HG02798 (cell line): Measurements from ENCODE around the gene APOL4.
"Not testable (repeated sequence)": the region's sequence is repeated elsewhere in the genome, so short reads cannot be mapped to it uniquely, and the experiment has no call there.

Experiments used
- ATAC-seq: cut with Tn5 transposase; IDR thresholded peaks from one replicate; pipeline ENCODE4 v1.9.1; 2021; ENCODE audit warnings: mild to moderate bottlenecking; ENCODE audit not compliant: unreplicated experiment, poor library complexity

The APOL4 gene

GRCh38 chr22:36232715-36233401 lies 31.2 kb upstream of the APOL4 start:
- no peak for ATAC-seq

- not testable (repeated sequence) for ATAC-seq
These were observed 29.4 kb upstream of the APOL4 start for GRCh38 chr22:36231051-36231450.

GRCh38 chr22:36229649-36230048 lies 28.0 kb upstream of the APOL4 start:
- not testable (repeated sequence) for ATAC-seq

- no peak for ATAC-seq
These were observed 27.3 kb upstream of the APOL4 start for GRCh38 chr22:36228944-36229343.

- ATAC-seq, result not testable (repeated sequence)
These were observed 26.8 kb upstream of the APOL4 start for GRCh38 chr22:36228369-36228768.

GRCh38 chr22:36227806-36228205 lies 26.2 kb upstream of the APOL4 start:
- ATAC-seq, result no peak

GRCh38 chr22:36227396-36227795 lies 25.8 kb upstream of the APOL4 start:
- no peak for ATAC-seq

- ATAC-seq, result no peak
These were observed 24.6 kb upstream of the APOL4 start for GRCh38 chr22:36226189-36226588.

GRCh38 chr22:36225333-36225922 lies 23.8 kb upstream of the APOL4 start:
- no peak for ATAC-seq

- ATAC-seq, result no peak
These were observed 22.6 kb upstream of the APOL4 start for GRCh38 chr22:36224245-36224644.

- ATAC-seq, result no peak
These were observed 21.9 kb upstream of the APOL4 start for GRCh38 chr22:36223504-36223903.

- no peak for ATAC-seq
These were observed 21.4 kb upstream of the APOL4 start for GRCh38 chr22:36222887-36223450.

GRCh38 chr22:36221799-36222751 lies 20.5 kb upstream of the APOL4 start:
- no peak for ATAC-seq

GRCh38 chr22:36220451-36220921 lies 18.9 kb upstream of the APOL4 start:
- no peak for ATAC-seq

- no peak for ATAC-seq
These were observed 17.1 kb upstream of the APOL4 start for GRCh38 chr22:36218648-36219193.

- ATAC-seq, result no peak
These were observed 14.4 kb upstream of the APOL4 start for GRCh38 chr22:36215981-36216380.

GRCh38 chr22:36213586-36213985 lies 12.0 kb upstream of the APOL4 start:
- ATAC-seq, result no peak

- no peak for ATAC-seq
These were observed 11.3 kb upstream of the APOL4 start for GRCh38 chr22:36212901-36213300.

- no peak for ATAC-seq
These were observed 9.7 kb upstream of the APOL4 start for GRCh38 chr22:36211237-36211861.

GRCh38 chr22:36210224-36210623 lies 8.6 kb upstream of the APOL4 start:
- no peak for ATAC-seq
